Measurements from ENCODE around the gene GULP1. TPM values are rescaled to one million over a fixed set of nuclear protein-coding genes. Genes with fewer than 3 reads are reported as not detected.

Gene GULP1
- total and polyA plus RNA-seq, 2 of the 13 experiments (the other 11 are each of a cell fraction or from before 2014, with no cell fraction given), result 0.15 TPM; not detected in 1

DNA sequence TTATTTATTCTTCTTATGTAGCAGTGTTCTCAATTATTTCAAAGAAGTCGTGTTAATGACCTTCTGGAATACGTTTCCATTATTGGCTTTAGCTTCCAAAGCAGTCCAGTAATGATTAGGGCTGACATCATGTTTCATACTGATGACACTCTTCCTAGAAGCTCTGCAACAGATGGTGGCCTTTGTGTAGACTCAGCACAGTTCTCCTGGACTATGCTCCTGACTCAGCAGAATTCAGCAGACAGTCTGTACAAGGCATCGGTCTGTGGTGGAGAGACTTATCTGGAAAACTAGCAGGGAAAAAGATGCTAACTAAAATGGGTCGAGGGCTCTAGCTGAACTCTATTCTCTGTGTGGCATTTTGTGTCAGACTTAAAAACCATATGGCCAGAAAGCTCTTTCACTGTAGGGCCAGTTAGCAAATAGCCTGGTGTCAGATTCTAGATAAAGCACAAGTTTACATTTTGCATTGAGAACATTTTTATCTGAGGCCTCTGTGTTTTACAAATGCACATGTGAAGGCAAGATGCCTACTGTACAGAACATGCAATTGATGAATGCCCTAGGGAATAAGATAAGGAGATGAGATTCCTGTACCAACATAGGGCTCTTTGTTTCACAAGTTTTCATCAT is 35.1 kb downstream of the GULP1 start:
- BruUV-seq (replicated peaks), result no TSS peak
- H3K4me1 ChIP-seq (ENCODE audit: insufficient read depth, low read length), result no peaks in the 10 kb centered on the region
- ChIA-PET CTCF (ENCODE audit: low intra/inter-chr PET ratio, low total read pairs) (no interaction called here), POLR2A (no interaction called here)
- no peak overlapping the region for H2AFZ ChIP-seq (ENCODE audit: low read length)
- WGBS (ENCODE audit: low lambda C conversion rate), result 0% methylated on average over 4 of the region's 4 CpGs
- intact Hi-C loops (cut with micrococcal nuclease; ENCODE audit: unreplicated experiment) (no loop called here), in situ Hi-C loops (cut with HindIII; ENCODE audit: extremely low pct_ligation_motif_present, low pct_unique_long_range_greater_than_20kb) (no loop called here)
- no peaks in the 10 kb centered on the region for H3K36me3 ChIP-seq (replicated peaks in 1 of 2; ENCODE audit: control insufficient read depth in 1 of 2, insufficient read depth in 2 of 2, low read length in 2 of 2)
- no peaks in the 10 kb centered on the region for H4K20me1 ChIP-seq (ENCODE audit: insufficient read depth, low read length)
- H3K27me3 ChIP-seq (ENCODE audit: control insufficient read depth in 1 of 2, insufficient read depth in 2 of 2, low read length in 2 of 2), result no peaks in the 10 kb centered on the region
- DNase-seq (ENCODE audit: low spot score), result no peak
- no peak for FAIRE-seq
- H3K9me3 ChIP-seq (ENCODE audit: low read length), result no peaks in the 10 kb centered on the region
- no peaks in the 10 kb centered on the region for H3K79me2 ChIP-seq (ENCODE audit: insufficient read depth, low read length)
- no peak overlapping the region for H3K4me2 ChIP-seq (ENCODE audit: low read depth, low read length)
- no peak overlapping the region for H3K9ac ChIP-seq (ENCODE audit: insufficient read depth, low read depth, low read length)
- H3K27ac ChIP-seq (ENCODE audit: extremely low read length, insufficient read depth, low read length), result no peak overlapping the region
- no peak overlapping the region for H3K4me3 ChIP-seq (replicated peaks in 1 of 3; ENCODE audit: insufficient read depth in 1 of 3, low read depth in 2 of 3, low read length in 3 of 3)
- no peak for TF ChIP-seq GATAD1 (CRISPR knock-in tag; IDR thresholded peaks at IDR 0.05)
- peak; percentile 67; the same call in 1 of the 2 replicates for TF ChIP-seq MAFG (CRISPR knock-in tag; IDR thresholded peaks at IDR 0.05)
- TF ChIP-seq NFE2L2 (IDR thresholded peaks at IDR 0.05; ENCODE audit: low read length), result 0 out of 2 replicates have a peak, but pooled peaks have one; percentile 20
- TF ChIP-seq, protein P1, sequence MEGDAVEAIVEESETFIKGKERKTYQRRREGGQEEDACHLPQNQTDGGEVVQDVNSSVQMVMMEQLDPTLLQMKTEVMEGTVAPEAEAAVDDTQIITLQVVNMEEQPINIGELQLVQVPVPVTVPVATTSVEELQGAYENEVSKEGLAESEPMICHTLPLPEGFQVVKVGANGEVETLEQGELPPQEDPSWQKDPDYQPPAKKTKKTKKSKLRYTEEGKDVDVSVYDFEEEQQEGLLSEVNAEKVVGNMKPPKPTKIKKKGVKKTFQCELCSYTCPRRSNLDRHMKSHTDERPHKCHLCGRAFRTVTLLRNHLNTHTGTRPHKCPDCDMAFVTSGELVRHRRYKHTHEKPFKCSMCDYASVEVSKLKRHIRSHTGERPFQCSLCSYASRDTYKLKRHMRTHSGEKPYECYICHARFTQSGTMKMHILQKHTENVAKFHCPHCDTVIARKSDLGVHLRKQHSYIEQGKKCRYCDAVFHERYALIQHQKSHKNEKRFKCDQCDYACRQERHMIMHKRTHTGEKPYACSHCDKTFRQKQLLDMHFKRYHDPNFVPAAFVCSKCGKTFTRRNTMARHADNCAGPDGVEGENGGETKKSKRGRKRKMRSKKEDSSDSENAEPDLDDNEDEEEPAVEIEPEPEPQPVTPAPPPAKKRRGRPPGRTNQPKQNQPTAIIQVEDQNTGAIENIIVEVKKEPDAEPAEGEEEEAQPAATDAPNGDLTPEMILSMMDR (CRISPR knock-in tag; IDR thresholded peaks at IDR 0.05), result no peak
- TF ChIP-seq MAFK (conservative IDR thresholded peaks at IDR 0.05 in 1 of 2, IDR thresholded peaks at IDR 0.05 in 1 of 2; ENCODE audit: low read length in 2 of 2), result peak; percentile 98 to 99
- no peak for TF ChIP-seq POLR2G (IDR thresholded peaks at IDR 0.05; ENCODE audit: low read depth, low read length)
- no peak for TF ChIP-seq HOXA9 (CRISPR knock-in tag; IDR thresholded peaks at IDR 0.05; ENCODE audit: borderline replicate concordance)
- TF ChIP-seq MAFF (IDR thresholded peaks at IDR 0.05; ENCODE audit: low read depth, low read length), result peak; percentile 98
- ATAC-seq, result peak; percentile 44; the same call in 1 of the 3 replicates

Measured in HepG2 (cell line).